Upper lobe of left lung (tissue), 4 donors: Measurements from ENCODE around the gene PATJ.

Experiments used
- EP300 ChIP-seq, 4 donors: sonication (generic); formaldehyde crosslinking; IDR thresholded peaks; one replicate each; pipeline ENCODE4 v1.5.1; 2017; ENCODE audit warnings: antibody characterized with exemption in 4 of 4, control low read depth in 2 of 4
- POLR2A ChIP-seq, 4 donors: fragments of 450-650 bp; IDR thresholded peaks; one replicate each; pipeline ENCODE4 v1.5.1; 2016 to 2017; ENCODE audit warnings: antibody characterized with exemption in 4 of 4, mild to moderate bottlenecking in 2 of 4
- POLR2AphosphoS5 ChIP-seq, 2 donors: sonication (generic); formaldehyde crosslinking; IDR thresholded peaks; one replicate each; pipeline ENCODE4 v1.5.1; 2017; ENCODE audit warnings: antibody characterized with exemption in 2 of 2
- TF ChIP-seq, protein P1 (sequence below), 6 experiments: fragments of 450-650 bp in 4 of 6; fragments of 200-600 bp in 2 of 6; sonication (generic) in 2 of 6; IDR thresholded peaks; one replicate each; pipeline ENCODE4 v1.5.1; 2016 to 2019; ENCODE audit warnings: antibody characterized with exemption in 6 of 6

DNA sequence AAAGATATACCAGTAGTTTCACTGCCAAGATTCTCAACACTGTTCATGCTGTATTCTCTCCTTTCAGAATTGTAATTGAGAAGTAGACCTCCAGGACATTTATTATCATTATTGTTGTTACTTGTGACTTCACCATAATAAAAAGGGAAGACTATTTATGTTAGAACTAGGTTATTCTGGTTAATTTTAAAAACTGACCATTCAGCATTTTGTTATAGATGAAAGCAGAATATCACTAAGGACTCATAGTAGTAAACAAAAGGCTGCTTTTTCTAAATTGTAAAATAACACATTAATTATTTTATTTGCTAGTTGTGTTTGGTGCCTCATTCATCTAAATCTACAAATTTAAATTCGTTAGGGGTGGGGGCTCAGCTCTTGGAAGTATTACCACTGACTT, 210.4 kb downstream of the PATJ start:
- TF ChIP-seq EP300 (IDR thresholded peaks at IDR 0.05) (no peak), POLR2AphosphoS5 (IDR thresholded peaks at IDR 0.05) (no peak), POLR2A (IDR thresholded peaks at IDR 0.05) (no peak)
- TF ChIP-seq, protein P1, sequence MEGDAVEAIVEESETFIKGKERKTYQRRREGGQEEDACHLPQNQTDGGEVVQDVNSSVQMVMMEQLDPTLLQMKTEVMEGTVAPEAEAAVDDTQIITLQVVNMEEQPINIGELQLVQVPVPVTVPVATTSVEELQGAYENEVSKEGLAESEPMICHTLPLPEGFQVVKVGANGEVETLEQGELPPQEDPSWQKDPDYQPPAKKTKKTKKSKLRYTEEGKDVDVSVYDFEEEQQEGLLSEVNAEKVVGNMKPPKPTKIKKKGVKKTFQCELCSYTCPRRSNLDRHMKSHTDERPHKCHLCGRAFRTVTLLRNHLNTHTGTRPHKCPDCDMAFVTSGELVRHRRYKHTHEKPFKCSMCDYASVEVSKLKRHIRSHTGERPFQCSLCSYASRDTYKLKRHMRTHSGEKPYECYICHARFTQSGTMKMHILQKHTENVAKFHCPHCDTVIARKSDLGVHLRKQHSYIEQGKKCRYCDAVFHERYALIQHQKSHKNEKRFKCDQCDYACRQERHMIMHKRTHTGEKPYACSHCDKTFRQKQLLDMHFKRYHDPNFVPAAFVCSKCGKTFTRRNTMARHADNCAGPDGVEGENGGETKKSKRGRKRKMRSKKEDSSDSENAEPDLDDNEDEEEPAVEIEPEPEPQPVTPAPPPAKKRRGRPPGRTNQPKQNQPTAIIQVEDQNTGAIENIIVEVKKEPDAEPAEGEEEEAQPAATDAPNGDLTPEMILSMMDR (IDR thresholded peaks at IDR 0.05): no peak
